Neural cell (in vitro differentiated cells): Measurements from ENCODE around the gene UBA3.

Experiments used
- CTCF ChIP-seq: fragments of 450-650 bp; IDR thresholded peaks from 2 replicates; pipeline ENCODE4 v1.5.1; 2014; ENCODE audit warnings: antibody characterized with exemption, mild to moderate bottlenecking, moderate library complexity; ENCODE audit not compliant: poor library complexity, severe bottlenecking
- EP300 ChIP-seq: fragments of 450-650 bp; conservative IDR thresholded peaks from 2 replicates; pipeline ENCODE4 v1.6.1; 2014; ENCODE audit warnings: antibody characterized with exemption, mild to moderate bottlenecking, moderate library complexity; ENCODE audit not compliant: poor library complexity, severe bottlenecking
- EZH2 ChIP-seq: fragments of 200-600, 300-800 bp; shearing (Covaris generic), sonication (generic); IDR thresholded peaks from 2 replicates; pipeline ENCODE4 v1.6.1; 2014; ENCODE audit warnings: antibody characterized with exemption, low read length, borderline replicate concordance, mild to moderate bottlenecking; ENCODE audit not compliant: insufficient read depth, poor library complexity, severe bottlenecking

GRCh38 chr3:69052472-69052898 lies 27.7 kb downstream of the UBA3 start:
- TF ChIP-seq EP300 = no peak
- peak; percentile 32 for TF ChIP-seq CTCF
- TF ChIP-seq EZH2 = no peak
